HL-60 (cell line): Measurements from ENCODE around the gene CDC42.

Source experiments
- GABPA ChIP-seq: IDR thresholded peaks from 2 replicates; pipeline ENCODE4 v1.6.1; 2012; ENCODE audit warnings: low read depth
- POLR2AphosphoS5 ChIP-seq: IDR thresholded peaks from 2 replicates; pipeline ENCODE4 v1.6.1; 2012; ENCODE audit warnings: low read depth
- TF ChIP-seq, protein P1 (sequence below): IDR thresholded peaks from one replicate; pipeline ENCODE4 v1.5.1; 2011; ENCODE audit warnings: low read length, control low read depth, inconsistent platforms; ENCODE audit not compliant: insufficient read depth
- TF ChIP-seq, protein P2 (sequence below): IDR thresholded peaks from 2 replicates; pipeline ENCODE4 v1.6.1; 2012; ENCODE audit warnings: low read depth; ENCODE audit not compliant: insufficient replicate concordance

DNA sequence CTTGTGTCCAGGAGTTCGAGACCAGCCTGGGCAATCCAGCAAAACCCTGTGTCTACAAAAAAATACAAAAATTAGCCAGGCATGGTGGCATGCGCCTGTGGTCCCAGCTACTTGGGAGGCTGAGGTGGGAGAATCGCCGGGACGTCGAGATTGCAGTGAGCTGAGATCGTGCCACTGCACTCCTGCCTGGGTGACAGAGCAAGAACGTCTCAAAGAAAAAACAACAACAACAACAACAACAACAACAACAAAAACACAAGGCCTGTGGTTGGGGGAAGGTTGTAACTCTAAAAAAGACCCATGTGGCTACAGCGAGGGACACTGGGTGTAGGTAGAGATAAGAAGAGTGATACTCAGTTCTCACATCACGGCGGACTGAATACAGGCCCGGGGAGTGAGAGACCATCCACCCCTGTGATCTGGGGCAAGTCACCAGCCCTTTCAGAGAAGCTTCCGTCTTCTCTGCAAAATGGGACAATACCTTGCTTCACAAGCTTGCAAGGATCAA is 848 bp upstream of the CDC42 start:
- TF ChIP-seq, protein P1, sequence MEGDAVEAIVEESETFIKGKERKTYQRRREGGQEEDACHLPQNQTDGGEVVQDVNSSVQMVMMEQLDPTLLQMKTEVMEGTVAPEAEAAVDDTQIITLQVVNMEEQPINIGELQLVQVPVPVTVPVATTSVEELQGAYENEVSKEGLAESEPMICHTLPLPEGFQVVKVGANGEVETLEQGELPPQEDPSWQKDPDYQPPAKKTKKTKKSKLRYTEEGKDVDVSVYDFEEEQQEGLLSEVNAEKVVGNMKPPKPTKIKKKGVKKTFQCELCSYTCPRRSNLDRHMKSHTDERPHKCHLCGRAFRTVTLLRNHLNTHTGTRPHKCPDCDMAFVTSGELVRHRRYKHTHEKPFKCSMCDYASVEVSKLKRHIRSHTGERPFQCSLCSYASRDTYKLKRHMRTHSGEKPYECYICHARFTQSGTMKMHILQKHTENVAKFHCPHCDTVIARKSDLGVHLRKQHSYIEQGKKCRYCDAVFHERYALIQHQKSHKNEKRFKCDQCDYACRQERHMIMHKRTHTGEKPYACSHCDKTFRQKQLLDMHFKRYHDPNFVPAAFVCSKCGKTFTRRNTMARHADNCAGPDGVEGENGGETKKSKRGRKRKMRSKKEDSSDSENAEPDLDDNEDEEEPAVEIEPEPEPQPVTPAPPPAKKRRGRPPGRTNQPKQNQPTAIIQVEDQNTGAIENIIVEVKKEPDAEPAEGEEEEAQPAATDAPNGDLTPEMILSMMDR, result no peak
- TF ChIP-seq POLR2AphosphoS5, result no peak
- TF ChIP-seq GABPA, result no peak
- TF ChIP-seq, protein P2, sequence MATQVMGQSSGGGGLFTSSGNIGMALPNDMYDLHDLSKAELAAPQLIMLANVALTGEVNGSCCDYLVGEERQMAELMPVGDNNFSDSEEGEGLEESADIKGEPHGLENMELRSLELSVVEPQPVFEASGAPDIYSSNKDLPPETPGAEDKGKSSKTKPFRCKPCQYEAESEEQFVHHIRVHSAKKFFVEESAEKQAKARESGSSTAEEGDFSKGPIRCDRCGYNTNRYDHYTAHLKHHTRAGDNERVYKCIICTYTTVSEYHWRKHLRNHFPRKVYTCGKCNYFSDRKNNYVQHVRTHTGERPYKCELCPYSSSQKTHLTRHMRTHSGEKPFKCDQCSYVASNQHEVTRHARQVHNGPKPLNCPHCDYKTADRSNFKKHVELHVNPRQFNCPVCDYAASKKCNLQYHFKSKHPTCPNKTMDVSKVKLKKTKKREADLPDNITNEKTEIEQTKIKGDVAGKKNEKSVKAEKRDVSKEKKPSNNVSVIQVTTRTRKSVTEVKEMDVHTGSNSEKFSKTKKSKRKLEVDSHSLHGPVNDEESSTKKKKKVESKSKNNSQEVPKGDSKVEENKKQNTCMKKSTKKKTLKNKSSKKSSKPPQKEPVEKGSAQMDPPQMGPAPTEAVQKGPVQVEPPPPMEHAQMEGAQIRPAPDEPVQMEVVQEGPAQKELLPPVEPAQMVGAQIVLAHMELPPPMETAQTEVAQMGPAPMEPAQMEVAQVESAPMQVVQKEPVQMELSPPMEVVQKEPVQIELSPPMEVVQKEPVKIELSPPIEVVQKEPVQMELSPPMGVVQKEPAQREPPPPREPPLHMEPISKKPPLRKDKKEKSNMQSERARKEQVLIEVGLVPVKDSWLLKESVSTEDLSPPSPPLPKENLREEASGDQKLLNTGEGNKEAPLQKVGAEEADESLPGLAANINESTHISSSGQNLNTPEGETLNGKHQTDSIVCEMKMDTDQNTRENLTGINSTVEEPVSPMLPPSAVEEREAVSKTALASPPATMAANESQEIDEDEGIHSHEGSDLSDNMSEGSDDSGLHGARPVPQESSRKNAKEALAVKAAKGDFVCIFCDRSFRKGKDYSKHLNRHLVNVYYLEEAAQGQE, result no peak
